Amygdala (tissue), 56 donors: ENCODE data around the gene FAM53B.

Source experiments
- DNase-seq, 56 donors: peaks; one replicate each; lab custom pipeline; 2025; lab: John Stamatoyannopoulos, UW

FAM53B gene

DNA sequence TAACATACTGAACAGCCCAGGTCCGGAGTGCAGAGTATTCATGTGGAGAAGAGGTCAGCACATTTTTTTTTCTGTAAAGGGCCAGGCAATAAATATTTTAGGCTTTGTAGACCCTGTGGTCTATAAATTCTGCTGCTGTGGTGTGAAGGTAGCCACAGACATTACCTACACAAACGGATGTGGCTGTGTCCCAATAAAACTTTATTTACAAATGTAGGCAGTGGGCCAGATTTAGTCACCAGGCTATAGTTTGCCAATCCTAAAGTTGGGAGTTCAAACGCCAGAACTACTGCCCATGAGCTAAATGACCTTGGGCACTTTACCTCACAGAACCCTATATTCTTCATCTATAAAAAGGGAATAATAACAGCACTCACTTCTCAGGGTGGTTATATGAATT, 13.4 kb downstream of the FAM53B start:
- DNase-seq: no peak

DNA sequence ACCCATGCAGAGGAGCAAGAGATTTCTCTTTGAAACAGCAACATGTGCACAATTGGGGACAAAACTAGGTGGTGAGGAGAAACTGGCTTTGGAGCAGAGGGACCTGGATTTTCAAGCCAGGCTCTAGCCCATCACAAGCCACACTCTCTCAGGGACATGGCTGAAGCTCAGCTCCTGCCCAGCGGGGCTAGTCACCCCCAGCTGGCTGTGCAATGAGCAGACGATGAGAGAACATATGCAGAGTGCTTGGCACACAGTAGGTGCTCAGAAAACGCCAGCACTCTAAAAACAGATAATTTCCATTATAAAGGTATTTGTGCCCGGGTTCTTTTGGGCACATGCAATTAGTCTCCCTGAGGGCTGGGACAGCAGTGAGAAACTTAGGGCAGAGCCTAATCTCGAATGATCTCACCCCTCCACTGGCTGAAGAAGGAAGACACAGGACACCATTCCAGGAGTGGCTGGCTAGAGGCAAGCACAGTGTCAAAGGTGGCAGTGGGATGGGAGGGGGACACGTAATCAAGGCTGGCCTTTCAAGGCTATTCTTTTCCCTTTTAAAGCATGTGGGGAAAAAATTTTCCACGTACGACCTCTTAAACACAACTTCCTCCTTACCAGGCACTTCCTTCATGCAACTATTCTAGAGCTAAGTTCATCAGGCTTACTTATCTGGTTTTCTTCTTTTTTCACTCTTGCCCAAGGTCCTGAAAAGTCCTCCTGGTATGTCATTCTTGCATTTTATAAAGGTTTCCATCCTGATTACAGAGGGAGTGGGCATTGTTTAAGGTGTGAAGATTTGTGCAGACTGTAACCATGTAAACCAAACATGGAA, 15.1 kb downstream of the FAM53B start:
- no peak for DNase-seq

DNA sequence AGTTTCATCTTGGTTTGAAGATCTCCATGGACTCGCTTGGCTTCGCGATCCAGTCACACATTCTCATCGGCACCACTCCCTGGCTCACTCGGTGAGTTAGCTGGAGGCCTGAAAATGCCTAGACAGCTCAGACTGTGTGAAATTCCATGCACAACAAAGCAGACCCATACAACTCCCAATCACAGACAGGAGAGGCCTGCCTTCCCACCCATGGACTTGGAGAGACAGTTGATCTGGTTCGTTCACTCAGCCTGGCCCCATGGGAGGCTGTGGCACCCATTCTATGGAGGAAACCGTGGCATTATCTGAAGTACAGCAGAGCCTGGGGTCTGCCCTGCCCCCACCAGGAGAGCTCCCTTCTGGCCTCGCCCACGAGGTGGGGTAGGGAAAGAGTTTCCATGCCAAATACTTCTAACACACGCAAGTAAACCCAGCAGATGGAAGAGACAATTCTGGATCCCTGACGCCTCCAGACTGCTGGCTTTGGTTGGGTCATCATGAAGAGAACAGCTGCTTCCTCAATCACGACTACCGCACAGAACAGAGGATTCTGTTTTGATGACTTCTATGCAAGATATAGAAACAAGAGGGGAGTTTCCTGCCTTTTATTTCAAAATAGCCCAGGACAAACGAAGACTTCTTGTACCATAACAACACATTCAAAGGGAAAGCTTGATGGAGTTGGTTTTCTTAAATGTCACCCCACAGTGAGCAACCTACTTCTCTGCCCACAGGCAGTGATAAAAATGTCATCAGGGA, 15.9 kb downstream of the FAM53B start:
- peak in 21 of 56 donors; percentile 24 to 84 (median 53) for DNase-seq

DNA sequence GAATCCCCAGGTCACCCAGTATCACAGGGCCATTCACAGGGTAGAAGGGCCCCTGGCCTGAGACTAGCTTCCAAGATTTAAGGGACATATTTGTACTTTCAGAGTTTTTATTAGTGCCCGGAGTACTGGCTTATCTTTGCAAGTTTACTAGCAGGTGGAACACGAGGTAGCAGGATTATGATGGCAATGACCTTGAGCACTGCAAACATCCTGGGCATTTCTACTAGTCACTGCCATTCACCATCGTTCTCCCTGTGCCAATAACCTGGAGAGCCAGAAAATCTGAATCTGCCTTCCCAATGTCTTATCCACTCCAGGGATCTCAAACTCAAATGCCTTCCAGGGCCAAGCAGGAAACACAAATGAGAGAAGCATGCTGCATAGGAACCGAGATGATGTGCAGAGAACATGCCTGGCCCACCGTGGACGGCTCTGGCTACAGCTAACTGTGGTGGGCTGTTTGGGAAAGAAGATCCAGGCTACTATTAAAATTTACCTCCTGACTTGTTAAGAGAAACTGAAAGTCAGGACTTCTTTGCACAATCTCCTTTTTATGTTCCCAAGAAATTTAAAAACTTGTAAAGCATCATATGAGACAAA, 16.7 kb downstream of the FAM53B start:
- DNase-seq: no peak

DNA sequence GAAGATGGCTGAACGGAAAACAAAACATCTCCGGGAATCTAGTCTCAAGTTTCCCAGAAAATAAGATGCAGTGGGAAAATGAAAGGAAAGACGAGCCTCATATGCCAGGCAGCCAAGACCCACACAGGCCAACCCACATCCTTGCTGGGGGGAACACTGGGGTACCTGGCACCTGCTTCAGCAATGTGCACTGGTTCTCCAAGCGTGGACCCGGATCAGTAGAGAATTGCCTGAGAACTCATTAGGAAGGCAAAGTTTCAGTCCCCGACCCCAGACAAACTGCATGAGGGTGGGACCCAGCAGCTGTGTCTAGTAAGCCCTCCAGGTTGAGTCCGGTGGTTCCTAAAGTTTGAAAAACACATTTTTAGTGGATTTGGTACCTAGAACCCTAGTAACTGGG, 18.4 kb downstream of the FAM53B start:
- no peak for DNase-seq

DNA sequence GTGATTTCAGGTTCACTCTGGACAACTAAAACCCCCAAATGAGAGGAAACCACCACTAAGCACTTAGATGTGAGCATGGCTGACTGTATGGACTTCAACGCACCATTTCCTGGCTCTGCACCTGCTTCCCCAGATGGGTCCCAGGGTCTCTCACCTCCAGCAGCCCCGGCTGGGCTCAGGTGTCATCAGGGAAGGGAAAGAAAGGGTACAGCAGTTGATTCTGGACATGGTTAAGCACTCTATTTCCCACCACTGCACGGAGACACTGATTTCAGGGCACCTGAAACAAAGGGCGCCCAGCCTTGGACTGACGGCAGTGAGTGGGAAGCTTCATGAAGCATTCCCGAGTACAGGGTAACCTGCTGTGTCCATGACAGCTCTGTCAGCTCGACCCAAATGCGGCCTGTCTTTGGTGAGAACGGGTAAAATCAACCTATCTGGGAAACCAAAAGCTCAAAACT, 19.0 kb downstream of the FAM53B start:
- no peak for DNase-seq

DNA sequence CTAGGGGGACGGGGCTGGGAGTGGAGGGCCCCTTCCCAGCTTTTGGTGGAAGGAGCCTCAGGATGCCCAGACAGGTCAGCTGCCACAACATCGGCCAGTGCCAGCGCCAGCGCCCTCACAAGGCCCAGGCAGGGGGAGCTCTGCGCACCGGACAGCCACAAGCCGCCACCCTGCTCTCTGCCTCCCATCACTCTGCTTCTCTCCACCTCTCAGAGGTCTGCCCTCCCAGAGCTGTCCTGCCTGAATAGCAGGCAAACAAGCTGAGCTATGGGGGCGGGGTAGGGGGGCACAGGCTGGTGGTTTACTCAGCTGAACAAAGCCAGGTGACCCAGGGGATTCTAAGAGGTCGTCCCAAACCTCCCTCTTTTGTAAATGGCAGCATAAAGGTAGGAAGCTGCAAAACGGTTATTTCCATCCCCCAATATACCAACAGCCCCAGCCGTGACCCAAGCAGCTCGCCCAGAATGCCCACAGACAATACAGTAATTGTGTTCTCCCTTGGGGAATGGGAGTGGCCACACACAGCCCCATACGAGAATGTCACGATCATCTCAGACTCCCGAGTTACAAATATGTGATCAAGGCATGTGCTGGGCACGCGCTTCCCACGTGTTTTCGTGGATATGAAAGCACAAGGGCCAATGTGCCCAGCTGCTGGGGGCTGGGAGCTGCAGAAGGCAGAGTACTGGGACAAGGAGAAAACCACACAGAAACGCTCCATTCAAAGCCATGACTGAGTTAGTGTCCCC, 19.7 kb downstream of the FAM53B start:
- peak in 55 of 56 donors; percentile 55 to 98 (median 85) for DNase-seq

DNA sequence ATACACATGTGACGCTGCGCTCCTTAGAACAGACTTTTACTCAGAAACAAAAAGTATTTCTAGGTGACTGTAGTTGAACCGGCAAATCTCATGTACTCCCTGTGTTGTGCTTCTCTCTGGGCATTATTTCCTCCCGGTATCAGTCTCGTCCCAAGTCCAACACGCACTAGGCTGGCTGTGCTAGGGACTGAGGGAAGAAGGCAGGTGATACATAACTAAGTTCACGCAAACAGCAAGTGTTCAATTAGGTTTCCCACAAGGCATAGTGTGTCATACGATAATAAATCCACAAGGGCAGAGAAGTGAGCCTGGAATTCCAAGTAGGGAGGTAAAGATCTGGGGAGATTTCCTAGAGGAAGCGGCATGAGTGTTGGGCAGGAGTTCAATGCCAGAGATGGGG, 20.4 kb downstream of the FAM53B start:
- no peak for DNase-seq

DNA sequence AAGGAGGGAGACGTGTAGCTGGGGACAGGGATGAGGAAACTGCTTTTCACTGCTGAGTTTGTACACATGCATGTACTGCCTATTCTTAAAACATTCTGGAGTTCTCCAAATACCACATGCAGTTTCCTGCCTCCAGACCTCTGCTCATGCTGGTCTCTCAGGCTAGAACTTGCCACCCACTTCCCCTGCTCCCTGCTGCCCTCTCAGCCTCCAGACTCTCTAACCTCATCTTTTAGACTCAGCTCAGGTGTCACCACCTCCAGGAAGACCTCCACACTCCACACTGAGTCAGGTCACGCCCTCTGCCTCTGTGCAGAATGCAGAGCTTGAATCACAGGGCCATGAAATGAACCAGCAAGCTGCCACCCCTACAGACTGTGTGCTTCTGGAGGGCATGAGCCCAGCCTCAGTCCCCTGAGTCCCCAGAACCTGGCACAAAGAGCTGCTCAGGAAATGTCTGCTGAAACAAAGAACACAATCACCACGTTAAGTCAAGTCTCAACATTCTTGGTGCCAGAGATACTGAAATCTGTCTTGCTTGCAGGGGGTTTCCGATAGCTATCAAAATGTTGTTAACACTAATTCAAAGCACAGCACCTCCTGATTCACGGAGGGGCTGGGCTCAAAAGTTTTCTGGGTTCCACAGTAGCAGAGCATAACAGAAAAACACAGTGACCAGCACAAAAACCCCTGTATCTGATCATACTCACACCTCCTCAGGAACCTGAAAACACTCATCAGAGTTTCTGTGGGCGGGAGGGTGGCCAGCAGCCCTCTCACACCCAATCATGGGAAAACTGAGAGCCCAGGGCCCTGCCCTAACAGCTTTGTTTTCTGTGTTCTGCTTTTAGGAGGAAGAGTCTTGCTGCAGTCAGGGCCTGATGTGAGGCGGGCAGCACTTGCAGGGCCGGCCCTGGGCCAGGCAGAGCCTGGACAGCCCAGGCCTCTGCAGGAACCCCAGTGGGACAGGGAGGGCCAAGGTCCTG, 21.1 kb downstream of the FAM53B start:
- DNase-seq: peak in 5 of 56 donors; percentile 19 to 48 (median 41)

DNA sequence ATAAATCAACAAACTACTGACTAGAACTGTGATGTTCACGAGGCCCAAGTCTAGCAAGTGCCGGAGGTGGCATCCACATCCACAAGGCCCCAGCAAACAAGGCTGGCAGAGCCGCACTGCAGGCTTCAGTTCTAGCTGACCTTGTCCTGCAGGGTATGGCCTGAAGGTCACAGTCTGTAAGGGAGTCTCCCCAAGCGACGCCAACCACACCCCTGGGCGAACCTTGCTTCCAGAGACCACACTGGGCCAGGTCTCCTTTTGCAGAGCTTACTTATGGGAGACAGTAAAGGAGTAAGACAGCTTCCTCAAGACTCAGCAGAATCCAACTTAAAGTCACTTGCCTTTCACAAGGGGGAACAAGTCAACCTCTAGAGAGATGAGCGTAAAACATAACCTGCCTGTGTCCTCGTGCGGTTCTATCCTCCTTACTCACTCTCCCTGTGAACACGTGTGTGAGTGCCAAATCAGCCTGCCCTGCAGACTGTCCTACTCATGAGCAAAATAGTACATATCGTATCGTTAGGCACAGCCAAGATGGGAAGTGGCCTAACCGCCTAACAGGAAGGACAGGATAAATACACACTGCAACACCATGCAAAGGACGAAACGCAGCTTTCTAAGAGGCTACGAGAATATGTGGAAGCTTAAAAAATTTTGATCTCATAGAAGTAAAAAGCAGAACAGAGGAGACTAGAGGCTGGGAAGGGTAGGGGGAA, 22.7 kb downstream of the FAM53B start:
- DNase-seq: no peak

DNA sequence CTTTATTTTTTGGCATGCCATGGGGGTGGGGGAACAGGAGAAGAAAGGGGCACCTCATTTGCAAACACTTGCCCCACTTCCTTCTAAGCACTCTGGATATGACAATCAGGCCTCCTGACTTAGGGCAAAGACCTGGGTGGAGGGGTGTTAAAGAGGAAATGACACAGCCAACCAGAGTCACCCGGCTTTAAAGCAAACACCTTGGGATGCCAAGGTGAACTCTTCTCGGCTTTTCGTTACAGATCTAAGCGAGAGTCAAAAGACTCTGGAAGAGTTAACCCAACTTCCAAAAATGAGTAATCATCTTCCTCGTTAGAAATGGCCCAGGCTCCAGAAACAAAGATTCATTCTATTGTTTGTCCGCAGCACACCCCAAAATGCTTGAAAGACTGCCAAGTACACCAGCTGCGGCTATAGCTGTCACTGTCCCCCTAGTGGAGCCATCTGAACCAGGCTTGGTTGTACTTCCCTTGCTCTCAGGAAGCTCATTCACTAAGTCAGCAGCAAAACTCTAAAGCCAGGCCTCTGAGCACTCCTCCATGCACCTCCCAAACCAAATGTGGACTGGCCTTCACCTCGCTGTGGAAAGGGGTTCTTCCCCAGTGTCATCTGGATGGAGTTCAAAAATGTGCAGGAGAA, 24.8 kb downstream of the FAM53B start:
- DNase-seq: peak in 53 of 56 donors; percentile 25 to 91 (median 74)

DNA sequence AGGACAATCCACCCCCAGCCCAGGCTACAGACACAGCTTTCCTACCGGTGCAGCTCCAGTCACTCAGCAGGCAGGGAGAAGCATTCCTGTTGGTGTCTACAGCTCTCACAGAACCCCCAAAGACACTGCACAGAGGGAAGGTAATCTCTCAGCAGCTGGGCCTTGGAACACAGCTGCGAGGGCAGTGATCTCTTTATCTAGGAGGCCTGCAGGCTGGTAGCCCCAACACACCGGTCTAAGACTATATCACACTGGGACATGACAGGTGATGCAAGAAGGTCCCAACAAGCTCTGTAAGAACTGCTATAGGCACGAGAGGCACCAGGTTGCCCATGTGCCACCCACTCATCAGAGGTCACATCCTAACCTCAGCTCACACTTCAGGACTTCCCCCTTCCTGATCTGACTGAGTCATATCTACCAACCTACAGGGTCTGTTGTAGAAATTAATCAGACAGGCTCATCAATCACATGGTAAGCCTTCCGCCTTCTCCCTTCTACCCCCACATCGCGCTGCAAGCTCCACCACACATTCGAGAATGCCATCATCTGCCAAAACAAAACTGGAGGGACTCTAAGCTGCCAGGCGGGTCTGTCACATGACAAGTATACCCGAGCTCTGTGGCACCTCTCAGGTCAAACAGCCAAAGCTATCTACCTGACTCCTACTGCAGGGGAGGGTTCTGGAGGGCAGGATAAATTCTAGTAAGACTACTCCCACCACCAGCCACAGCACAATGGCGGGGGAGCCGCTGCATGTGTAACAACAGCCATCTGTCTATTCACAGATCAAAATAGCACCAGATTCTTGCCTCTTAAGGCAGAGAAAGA, 26.1 kb downstream of the FAM53B start:
- DNase-seq: peak in 24 of 56 donors; percentile 28 to 82 (median 56)

DNA sequence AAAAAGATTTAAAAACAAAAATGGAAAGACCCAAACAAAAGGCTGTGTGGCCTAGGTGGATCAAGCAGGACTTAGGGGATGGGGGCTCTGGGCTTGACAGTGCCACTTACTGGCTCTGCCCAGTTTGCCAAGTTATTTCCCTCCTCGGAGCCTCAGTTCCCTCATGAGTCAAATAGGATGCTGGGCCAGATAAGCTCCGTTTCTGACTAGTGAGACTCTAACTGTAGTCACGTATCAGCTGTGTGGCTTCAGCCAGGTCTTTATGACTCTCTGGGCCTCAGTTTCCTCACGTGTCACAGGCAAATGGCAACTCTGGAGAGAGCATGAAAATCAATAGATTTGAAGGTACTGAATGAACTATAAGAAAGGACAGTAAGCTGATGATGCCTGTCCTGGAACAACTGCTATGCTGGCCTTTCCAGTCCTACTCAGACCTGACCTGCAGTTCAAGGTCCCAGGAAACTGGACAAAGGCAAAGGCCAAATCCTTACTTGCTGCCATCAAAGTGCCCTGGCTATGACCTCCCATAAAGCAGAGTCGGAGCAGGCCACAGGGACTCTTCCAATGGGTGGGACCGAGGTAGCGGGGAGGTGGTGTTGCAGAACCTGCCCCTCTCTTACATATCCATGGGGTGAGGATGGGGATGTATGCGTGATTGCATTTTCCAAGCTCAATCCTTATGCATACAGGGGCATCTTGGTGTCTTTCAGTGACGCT, 27.0 kb downstream of the FAM53B start:
- DNase-seq: no peak

DNA sequence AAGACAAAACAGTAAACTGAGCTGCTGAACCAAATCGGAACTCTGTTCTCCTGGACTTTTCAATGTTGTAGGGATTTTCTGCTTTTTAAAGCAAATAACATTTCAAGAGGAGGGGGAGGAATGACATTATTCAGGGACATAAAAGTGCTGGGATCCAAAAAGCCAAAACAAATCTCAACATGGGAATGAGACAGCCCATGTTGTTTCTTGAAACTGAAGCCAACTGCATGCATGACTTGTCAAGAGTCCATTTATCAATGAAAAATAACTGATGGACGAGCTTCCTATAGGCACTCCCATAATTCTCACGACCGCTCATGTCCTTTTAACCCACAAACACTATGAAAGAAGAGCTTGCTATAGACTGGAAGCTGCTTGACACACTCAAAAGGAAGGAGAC, 27.8 kb downstream of the FAM53B start:
- no peak for DNase-seq

DNA sequence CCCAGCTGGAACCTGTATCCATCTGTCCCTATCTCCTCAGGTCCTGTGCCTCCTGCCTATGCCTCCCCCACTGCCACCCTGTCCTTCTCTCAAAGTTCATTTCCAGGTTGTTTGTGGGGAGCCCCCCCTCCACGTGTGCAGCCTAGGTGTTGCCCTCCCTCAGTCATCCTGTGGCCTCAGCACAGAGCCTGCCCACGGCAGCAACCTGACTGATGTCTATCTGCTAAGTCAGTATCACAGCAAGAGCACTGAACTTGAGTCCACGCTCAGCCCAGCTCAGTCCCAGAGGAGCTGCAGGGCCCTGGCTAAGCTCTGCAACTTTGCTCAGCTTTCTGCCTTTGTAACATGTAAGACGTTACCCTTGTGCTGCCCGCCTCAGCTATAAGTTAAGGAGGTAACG, 28.7 kb downstream of the FAM53B start:
- no peak for DNase-seq

DNA sequence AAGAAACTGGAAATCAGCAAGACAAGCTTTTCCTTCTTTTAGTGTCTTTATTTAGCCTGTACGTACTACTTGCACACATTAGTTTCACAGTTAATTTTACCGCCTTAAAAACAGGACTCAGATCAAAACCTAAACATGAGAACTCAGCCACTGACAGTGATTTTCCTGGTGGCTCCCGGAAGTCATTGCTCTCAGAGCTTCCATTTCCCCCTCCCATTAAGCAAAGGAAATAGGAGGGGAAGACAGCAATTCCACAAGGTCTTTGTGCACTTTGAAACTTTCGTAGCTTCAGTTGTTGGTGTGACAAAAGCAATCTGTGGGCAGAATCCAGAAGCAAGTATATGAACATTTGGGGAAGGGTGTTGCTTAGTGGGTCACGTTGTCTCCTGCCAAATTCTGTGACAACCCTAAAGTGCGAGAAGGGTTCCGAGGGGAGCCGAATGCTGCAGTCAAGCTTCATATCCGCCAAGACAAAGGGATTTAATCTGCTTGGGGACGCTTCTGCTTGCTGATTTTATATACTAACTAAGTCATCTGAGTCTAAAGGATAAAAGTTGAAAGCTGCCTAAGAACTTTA, 30.4 kb downstream of the FAM53B start:
- DNase-seq: no peak
